ENCODE measurements around the gene TOB1.

DNA sequence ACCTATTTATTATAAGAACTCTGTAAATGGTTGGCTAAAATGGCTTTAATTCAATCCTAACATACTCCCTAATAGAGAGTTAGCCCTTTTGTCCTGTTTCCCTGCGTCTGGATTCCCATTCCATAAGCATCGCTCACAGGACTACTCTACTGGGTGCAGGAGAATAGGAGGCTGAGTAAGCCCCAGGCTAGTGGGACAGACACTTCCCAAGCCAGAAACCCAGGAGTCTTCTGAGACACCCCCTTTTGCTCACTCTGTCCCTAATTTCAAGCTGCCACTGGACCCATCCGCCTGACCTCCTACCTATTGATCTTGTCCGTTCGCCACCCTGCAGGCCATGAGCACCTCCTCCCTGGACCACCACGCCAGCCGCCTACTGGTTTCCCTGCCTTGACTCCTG, 16.7 kb upstream of the TOB1 start:
- TF ChIP-seq, protein P1, sequence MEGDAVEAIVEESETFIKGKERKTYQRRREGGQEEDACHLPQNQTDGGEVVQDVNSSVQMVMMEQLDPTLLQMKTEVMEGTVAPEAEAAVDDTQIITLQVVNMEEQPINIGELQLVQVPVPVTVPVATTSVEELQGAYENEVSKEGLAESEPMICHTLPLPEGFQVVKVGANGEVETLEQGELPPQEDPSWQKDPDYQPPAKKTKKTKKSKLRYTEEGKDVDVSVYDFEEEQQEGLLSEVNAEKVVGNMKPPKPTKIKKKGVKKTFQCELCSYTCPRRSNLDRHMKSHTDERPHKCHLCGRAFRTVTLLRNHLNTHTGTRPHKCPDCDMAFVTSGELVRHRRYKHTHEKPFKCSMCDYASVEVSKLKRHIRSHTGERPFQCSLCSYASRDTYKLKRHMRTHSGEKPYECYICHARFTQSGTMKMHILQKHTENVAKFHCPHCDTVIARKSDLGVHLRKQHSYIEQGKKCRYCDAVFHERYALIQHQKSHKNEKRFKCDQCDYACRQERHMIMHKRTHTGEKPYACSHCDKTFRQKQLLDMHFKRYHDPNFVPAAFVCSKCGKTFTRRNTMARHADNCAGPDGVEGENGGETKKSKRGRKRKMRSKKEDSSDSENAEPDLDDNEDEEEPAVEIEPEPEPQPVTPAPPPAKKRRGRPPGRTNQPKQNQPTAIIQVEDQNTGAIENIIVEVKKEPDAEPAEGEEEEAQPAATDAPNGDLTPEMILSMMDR (IDR thresholded peaks at IDR 0.05), result no peak
- no peak for TF ChIP-seq POLR2A (IDR thresholded peaks at IDR 0.05)
